H9 (cell line): ENCODE results near the gene LINGO4. TPM values are rescaled to one million over a fixed set of nuclear protein-coding genes. Genes with fewer than 3 reads are reported as not detected.

Source experiments
- DNase-seq: peaks from one replicate; pipeline ENCODE4 v3.0.0-alpha.2; 2017
- H2AFZ ChIP-seq: one replicate; pipeline ENCODE4 v1.6.1; 2013; ENCODE audit warnings: mild to moderate bottlenecking, low read length, control low read depth, moderate library complexity
- H2AK5ac ChIP-seq: 2 replicates; pipeline ENCODE4 v1.6.1; 2013; ENCODE audit warnings: low read length, control low read depth, mixed read lengths; ENCODE audit not compliant: insufficient read length
- H2BK120ac ChIP-seq: one replicate; pipeline ENCODE4 v1.6.1; 2013; ENCODE audit warnings: low read depth, mild to moderate bottlenecking, low read length, control low read depth, inconsistent platforms; ENCODE audit not compliant: poor library complexity, severe bottlenecking
- H2BK12ac ChIP-seq: 2 replicates; pipeline ENCODE4 v1.6.1; 2013; ENCODE audit warnings: low read length, control low read depth, mixed read lengths, low read depth; ENCODE audit not compliant: insufficient read length
- H2BK15ac ChIP-seq: 2 replicates; pipeline ENCODE4 v1.6.1; 2013; ENCODE audit warnings: low read depth, low read length, control low read depth
- H2BK20ac ChIP-seq: one replicate; pipeline ENCODE4 v1.6.1; 2013; ENCODE audit warnings: low read depth, mild to moderate bottlenecking, low read length, control low read depth, inconsistent platforms; ENCODE audit not compliant: poor library complexity, severe bottlenecking
- H2BK5ac ChIP-seq: 2 replicates; pipeline ENCODE4 v1.6.1; 2013; ENCODE audit warnings: low read length, control low read depth, mixed read lengths; ENCODE audit not compliant: insufficient read length
- H3K14ac ChIP-seq: 2 replicates; pipeline ENCODE4 v1.6.1; 2013; ENCODE audit warnings: low read length, control low read depth; ENCODE audit not compliant: insufficient read depth
- H3K18ac ChIP-seq: 2 replicates; pipeline ENCODE4 v1.6.1; 2013; ENCODE audit warnings: low read depth, mild to moderate bottlenecking, mixed read lengths, low read length, control low read depth; ENCODE audit not compliant: insufficient read length
- H3K23ac ChIP-seq: 2 replicates; pipeline ENCODE4 v1.6.1; 2013; ENCODE audit warnings: low read length, control low read depth, mixed read lengths, low read depth; ENCODE audit not compliant: insufficient read length
- H3K23me2 ChIP-seq: 2 replicates; pipeline ENCODE4 v1.6.1; 2013; ENCODE audit warnings: low read depth, mild to moderate bottlenecking, mixed read lengths, low read length, control low read depth; ENCODE audit not compliant: insufficient read length, poor library complexity, severe bottlenecking
- H3K27ac ChIP-seq: 2 replicates; pipeline ENCODE4 v1.5.1; 2013; ENCODE audit warnings: low read length, control low read depth, mixed read lengths, low read depth; ENCODE audit not compliant: insufficient read length
- H3K27me3 ChIP-seq: 2 replicates; pipeline ENCODE4 v1.6.1; 2013; ENCODE audit warnings: low read length, control low read depth, inconsistent platforms; ENCODE audit not compliant: insufficient read depth
- H3K4ac ChIP-seq: 2 replicates; pipeline ENCODE4 v1.6.1; 2013; ENCODE audit warnings: low read depth, mild to moderate bottlenecking, control low read depth, inconsistent platforms, low read length, moderate library complexity
- H3K4me1 ChIP-seq: 2 replicates; pipeline ENCODE4 v1.6.1; 2013; ENCODE audit warnings: low read length, control low read depth, inconsistent platforms; ENCODE audit not compliant: insufficient read depth
- H3K4me2 ChIP-seq: 2 replicates; pipeline ENCODE4 v1.6.1; 2013; ENCODE audit warnings: low read length, control low read depth, mixed read lengths; ENCODE audit not compliant: insufficient read length, insufficient read depth
- H3K56ac ChIP-seq: 2 replicates; pipeline ENCODE4 v1.6.1; 2013; ENCODE audit warnings: low read depth, mild to moderate bottlenecking, mixed read lengths, low read length, control low read depth; ENCODE audit not compliant: insufficient read length
- H3K79me1 ChIP-seq: 2 replicates; pipeline ENCODE4 v1.6.1; 2013; ENCODE audit warnings: low read depth, mild to moderate bottlenecking, moderate library complexity, low read length, control low read depth, inconsistent platforms; ENCODE audit not compliant: insufficient read depth, poor library complexity, severe bottlenecking
- H3K79me2 ChIP-seq: 2 replicates; pipeline ENCODE4 v1.6.1; 2013; ENCODE audit warnings: low read length, control low read depth, inconsistent platforms; ENCODE audit not compliant: insufficient read depth
- H3K9ac ChIP-seq: 2 replicates; pipeline ENCODE4 v1.6.1; 2013; ENCODE audit warnings: low read length, control low read depth, mixed read lengths; ENCODE audit not compliant: insufficient read length; ENCODE audit errors: extremely low read depth
- H3K9me3 ChIP-seq: one replicate; pipeline ENCODE4 v1.6.1; 2013; ENCODE audit warnings: low read depth, low read length, inconsistent platforms; ENCODE audit not compliant: control insufficient read depth
- H3T11ph ChIP-seq: one replicate; pipeline ENCODE4 v1.6.1; 2013; ENCODE audit warnings: mild to moderate bottlenecking, low read length, control low read depth, inconsistent platforms
- H4K20me1 ChIP-seq: one replicate; pipeline ENCODE4 v1.6.1; 2013; ENCODE audit not compliant: control insufficient read depth, insufficient read length, insufficient read depth
- H4K5ac ChIP-seq: 2 replicates; pipeline ENCODE4 v1.6.1; 2013; ENCODE audit warnings: low read depth, mild to moderate bottlenecking, mixed read lengths, low read length, control low read depth; ENCODE audit not compliant: insufficient read length
- H4K8ac ChIP-seq: replicated peaks from 2 replicates; pipeline ENCODE4 v1.6.1; 2013; ENCODE audit warnings: low read length, control low read depth, mixed read lengths, low read depth; ENCODE audit not compliant: insufficient read length
- H4K91ac ChIP-seq: 2 replicates; pipeline ENCODE4 v1.6.1; 2013; ENCODE audit warnings: low read depth, mild to moderate bottlenecking, moderate library complexity, mixed read lengths, low read length, control low read depth; ENCODE audit not compliant: insufficient read length
- H3K27ac Mint-ChIP-seq, 3 experiments: 2 replicates in 2 of 3; 3 replicates in 1 of 3; pipeline ENCODE4 v1.8.0; 2020 to 2021; ENCODE audit warnings: mixed read lengths in 3 of 3, mild to moderate bottlenecking in 1 of 3, moderate library complexity in 1 of 3
- H3K27me3 Mint-ChIP-seq: 2 replicates; pipeline ENCODE4 v1.8.0; 2021; ENCODE audit warnings: low read depth, mild to moderate bottlenecking, moderate library complexity, mixed read lengths
- H3K36me3 Mint-ChIP-seq, 3 experiments: 2 replicates in 2 of 3; 3 replicates in 1 of 3; pipeline ENCODE4 v1.8.0; 2020 to 2021; ENCODE audit warnings: low read depth in 3 of 3, mixed read lengths in 3 of 3; ENCODE audit not compliant: insufficient read depth in 1 of 3
- H3K4me1 Mint-ChIP-seq, 2 experiments: 2 replicates each; pipeline ENCODE4 v1.8.0; 2020; ENCODE audit warnings: mixed read lengths in 2 of 2
- H3K4me3 Mint-ChIP-seq, 2 experiments: 2 replicates in 1 of 2; 3 replicates in 1 of 2; pipeline ENCODE4 v1.8.0; 2020 to 2021; ENCODE audit warnings: mild to moderate bottlenecking in 2 of 2, mixed read lengths in 2 of 2, moderate library complexity in 1 of 2
- H3K9me3 Mint-ChIP-seq, 2 experiments: 2 replicates in 1 of 2; 3 replicates in 1 of 2; pipeline ENCODE4 v1.8.0; 2020; ENCODE audit warnings: mild to moderate bottlenecking in 2 of 2, mixed read lengths in 2 of 2, moderate library complexity in 1 of 2
- WGBS: extraction: QIAGEN DNeasy Blood & Tissue Kit; methylation state at CpG from one replicate; pipeline ENCODE4 v1.1.7; 2013; ENCODE audit warnings: missing lambda C conversion rate, low lambda C conversion rate, mixed read lengths; ENCODE audit not compliant: insufficient read length; ENCODE audit errors: extremely low coverage; 5-methylcytosine and 5-hydroxymethylcytosine counted together
- total RNA-seq: library from RNA; stranded (reverse); gene quantifications from 2 replicates; pipeline ENCODE4 v1.2.1, GENCODE V29; 2021
- TF ChIP-seq, protein P1 (sequence below): fragments of 200-600 bp; sonication (generic); conservative IDR thresholded peaks from 3 replicates; pipeline ENCODE4 v1.8.0; 2021; ENCODE audit warnings: antibody characterized with exemption, mild to moderate bottlenecking

Gene LINGO4
- total RNA-seq, 1 experiment from 2014 or later = not detected

DNA sequence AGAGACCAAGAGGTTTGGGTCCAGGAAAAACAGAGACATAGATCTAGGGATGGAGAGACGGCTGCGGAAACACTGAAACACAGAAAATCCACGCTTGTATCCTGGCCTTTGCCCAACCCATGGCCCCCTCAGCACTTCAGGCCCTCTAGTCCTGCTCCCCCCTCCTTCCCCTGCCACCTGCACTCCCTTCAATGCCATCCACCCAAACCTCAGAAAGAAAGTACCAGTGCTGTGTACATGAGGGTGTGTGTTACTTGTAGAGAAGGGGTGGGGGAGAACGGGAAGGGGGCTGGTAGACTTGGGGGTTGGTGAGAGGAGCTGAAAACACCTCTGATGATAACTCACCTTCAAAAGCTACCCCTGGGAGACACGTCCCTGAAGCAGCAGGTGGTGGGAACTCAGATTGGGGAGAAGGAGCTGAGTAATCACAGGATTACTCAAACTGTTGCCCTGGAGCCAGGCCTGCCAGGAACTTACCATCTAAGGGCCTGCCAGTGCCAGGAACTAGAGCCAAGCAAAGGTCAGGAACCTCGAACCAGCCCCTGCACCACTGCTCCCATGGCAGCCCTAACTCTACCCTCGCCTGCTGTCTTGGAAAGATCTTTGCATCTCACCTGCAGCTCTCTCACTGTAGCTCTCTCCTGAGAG, 14.9 kb upstream of the LINGO4 start:
- H3K27ac Mint-ChIP-seq = no peak overlapping the region
- H3K4me1 Mint-ChIP-seq = peaks cover 11 to 16% of the 10 kb centered on the region in 2 experiments
- no peak overlapping the region for H4K5ac ChIP-seq
- H2BK20ac ChIP-seq = no peak overlapping the region
- H3K23me2 ChIP-seq = no peaks in the 10 kb centered on the region
- no peak for DNase-seq
- H2AK5ac ChIP-seq = no peak overlapping the region
- H3K56ac ChIP-seq = no peak overlapping the region
- no peaks in the 10 kb centered on the region for H3K27me3 ChIP-seq
- no peak overlapping the region for H3K4ac ChIP-seq
- H3K18ac ChIP-seq = no peak overlapping the region
- H3K36me3 Mint-ChIP-seq = no peaks in the 10 kb centered on the region
- no peak overlapping the region for H2AFZ ChIP-seq
- no peak overlapping the region for H3K4me3 Mint-ChIP-seq
- H2BK15ac ChIP-seq = no peak overlapping the region
- no peaks in the 10 kb centered on the region for H3K79me1 ChIP-seq
- TF ChIP-seq, protein P1, sequence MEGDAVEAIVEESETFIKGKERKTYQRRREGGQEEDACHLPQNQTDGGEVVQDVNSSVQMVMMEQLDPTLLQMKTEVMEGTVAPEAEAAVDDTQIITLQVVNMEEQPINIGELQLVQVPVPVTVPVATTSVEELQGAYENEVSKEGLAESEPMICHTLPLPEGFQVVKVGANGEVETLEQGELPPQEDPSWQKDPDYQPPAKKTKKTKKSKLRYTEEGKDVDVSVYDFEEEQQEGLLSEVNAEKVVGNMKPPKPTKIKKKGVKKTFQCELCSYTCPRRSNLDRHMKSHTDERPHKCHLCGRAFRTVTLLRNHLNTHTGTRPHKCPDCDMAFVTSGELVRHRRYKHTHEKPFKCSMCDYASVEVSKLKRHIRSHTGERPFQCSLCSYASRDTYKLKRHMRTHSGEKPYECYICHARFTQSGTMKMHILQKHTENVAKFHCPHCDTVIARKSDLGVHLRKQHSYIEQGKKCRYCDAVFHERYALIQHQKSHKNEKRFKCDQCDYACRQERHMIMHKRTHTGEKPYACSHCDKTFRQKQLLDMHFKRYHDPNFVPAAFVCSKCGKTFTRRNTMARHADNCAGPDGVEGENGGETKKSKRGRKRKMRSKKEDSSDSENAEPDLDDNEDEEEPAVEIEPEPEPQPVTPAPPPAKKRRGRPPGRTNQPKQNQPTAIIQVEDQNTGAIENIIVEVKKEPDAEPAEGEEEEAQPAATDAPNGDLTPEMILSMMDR = no peak
- H3K14ac ChIP-seq = no peak overlapping the region
- H2BK12ac ChIP-seq = no peak overlapping the region
- H2BK5ac ChIP-seq = no peak overlapping the region
- no peaks in the 10 kb centered on the region for H3K9me3 ChIP-seq
- no peaks in the 10 kb centered on the region for H3K9me3 Mint-ChIP-seq
- no CpG with 5 or more reads among the region's 7 CpGs for WGBS
- no peaks in the 10 kb centered on the region for H4K20me1 ChIP-seq
- H3T11ph ChIP-seq = no peak overlapping the region
- H4K8ac ChIP-seq = no peak overlapping the region
- H3K27me3 Mint-ChIP-seq = peaks cover 4% of the 10 kb centered on the region
- H3K4me1 ChIP-seq = no peaks in the 10 kb centered on the region
- no peak overlapping the region for H4K91ac ChIP-seq
- no peak overlapping the region for H3K23ac ChIP-seq
- no peak overlapping the region for H3K27ac ChIP-seq
- no peak overlapping the region for H3K4me2 ChIP-seq
- no peaks in the 10 kb centered on the region for H3K79me2 ChIP-seq
- no peak overlapping the region for H2BK120ac ChIP-seq
- no peak overlapping the region for H3K9ac ChIP-seq
